Central memory CD4-positive, alpha-beta T cell (primary cell): ENCODE data around the gene LIMA1.
"Not testable (repeated sequence)": the region's sequence is repeated elsewhere in the genome, so short reads cannot be mapped to it uniquely, and the experiment has no call there.

Experiments used
- DNase-seq: peaks from one replicate; pipeline ENCODE4 v3.0.0; 2022

Gene LIMA1

DNA sequence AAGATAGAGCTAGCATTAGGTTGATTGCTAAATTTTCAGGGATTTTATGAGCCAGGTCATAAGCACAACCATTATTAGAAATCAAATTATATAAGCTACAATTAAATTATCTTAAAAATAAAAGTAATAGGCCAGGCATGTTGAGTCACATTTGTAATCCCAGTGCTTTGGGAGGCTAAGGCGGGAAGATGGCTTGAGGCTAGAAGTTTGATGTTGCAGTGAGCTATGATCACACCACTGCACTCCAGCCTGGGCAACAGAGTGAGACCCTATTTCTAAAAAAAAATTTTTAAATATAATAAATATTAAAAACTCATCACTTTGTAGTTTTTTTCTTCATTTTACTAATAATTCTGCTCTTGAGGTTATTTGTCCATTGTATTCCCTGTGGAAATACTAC is 1.9 kb upstream of the LIMA1 start:
- DNase-seq = no peak

DNA sequence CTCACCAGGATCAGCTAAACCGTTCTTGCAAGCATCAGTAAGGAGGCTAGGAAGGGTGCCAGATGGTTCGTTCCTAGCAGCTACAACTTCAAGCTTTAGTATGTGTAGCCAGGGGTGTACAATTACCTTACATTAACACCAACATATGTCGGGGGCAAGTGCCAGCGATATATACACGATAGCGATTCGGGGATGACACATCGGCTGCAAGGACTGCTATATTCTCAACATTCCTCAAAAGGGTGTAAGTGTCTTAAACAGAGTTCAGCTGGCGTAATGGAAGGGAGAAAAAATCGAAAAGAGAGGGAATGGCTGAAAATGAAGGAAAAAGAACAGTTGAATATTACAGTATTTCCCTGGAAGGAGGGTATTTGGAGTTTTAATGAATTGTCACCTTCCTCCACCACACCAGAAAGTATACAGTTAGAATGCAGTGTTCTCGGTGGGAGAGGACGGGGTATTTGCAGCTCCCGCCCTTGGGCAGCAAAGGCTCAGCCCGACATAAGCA is 545 bp downstream of the LIMA1 start:
- no peak for DNase-seq

GRCh38 chr12:50279501-50279900 is 3.8 kb downstream of the LIMA1 start:
- no peak for DNase-seq

DNA sequence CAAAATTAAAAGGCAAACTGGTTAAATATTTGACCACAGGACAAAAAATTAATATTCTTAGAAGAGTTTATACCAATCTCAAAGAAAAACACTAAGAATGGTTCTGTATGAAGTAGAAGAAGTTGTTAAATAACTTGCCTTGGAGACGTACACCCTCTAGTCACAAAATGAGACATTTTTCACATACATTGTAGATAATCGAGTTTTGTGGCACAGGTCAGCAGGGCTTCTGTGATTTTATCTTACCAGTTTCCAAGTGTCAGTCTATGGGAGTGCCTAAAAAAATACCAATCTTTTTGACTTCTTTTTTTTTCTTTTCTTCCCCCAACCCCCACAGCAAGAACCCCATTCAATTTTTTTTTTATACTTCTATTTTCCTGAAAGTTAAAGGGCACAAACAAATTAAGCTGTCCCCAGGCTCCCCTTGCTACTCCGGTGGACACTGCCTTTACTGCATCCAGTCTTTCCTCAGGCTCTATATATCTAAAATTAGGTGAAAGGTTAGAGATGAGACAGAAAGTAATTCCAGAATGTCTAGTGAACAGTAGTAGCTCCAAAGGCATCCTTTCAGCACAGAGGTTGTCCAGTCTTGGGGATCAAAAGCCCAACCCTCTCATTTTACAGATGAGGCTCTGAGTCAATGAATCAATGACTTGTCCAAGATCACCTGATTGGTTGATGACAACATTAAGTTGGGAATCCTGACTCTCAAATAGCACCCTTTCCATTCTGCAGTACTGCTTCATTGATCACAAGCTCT is 6.2 kb downstream of the LIMA1 start:
- DNase-seq = no peak

GRCh38 chr12:50276068-50276467 is 7.3 kb downstream of the LIMA1 start:
- no peak for DNase-seq

DNA sequence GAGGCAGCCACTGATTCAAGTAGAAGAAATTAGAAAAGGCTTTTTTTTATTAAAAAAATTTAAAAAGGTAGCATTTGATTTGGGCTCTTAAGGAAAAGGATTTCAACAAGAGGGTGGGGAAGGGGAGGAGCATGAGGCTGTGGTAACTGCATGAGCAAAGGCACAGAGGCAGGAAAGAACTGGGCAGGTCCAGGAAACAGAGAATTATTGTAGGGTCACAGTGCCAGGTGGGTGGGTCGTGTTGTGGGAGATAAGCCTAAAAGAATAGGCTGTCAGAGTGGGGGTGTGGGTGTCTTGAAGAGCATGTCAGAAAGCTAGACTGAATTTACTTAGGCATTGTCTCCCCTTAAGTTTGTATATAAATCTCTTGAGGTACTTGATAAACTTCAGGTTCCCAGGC is 7.8 kb downstream of the LIMA1 start:
- DNase-seq = no peak

- not testable (repeated sequence) for DNase-seq
Measured at GRCh38 chr12:50275127-50275526, 8.2 kb downstream of the LIMA1 start.

GRCh38 chr12:50271724-50272247 is 11.5 kb downstream of the LIMA1 start:
- DNase-seq = no peak

- no peak for DNase-seq
Measured at GRCh38 chr12:50268482-50268881, 14.8 kb downstream of the LIMA1 start.

- no peak for DNase-seq
Measured at GRCh38 chr12:50265770-50266524, 17.4 kb downstream of the LIMA1 start.

DNA sequence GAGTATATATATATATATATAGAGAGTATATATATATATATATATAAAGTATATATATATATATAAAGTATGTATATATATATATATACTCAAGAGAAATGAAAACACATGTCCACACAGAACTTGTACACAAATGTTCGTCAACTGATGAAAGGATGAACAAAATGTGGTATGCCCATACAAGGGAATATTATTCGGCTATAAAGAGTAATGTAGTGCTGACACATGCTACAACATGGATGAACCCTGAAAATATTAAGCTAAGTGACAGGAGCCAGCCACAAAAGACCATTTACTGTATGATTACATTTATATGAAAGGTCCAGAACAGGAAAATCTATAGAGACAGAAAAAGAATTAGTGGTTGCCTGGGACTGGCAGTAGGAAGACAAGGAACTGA is 19.5 kb downstream of the LIMA1 start:
- DNase-seq = no peak

DNA sequence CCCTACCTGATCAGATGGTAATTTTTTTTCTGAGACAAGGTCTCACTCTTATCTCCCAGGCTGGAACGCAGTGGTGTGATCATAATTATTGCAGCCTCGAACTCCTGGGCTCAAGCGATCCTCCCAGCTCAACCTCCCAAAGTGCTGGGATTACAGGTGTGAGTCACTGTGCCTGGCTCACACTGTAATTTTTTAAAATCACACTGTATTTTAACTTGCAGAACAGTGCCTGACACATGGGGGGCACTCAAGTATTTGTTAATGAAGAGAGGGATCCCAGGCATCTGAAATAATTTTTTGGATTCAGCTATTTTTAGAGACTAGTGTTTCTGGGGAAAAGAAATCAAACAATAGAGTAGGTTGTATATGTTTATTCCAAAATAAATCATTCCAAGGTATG is 21.7 kb downstream of the LIMA1 start:
- no peak for DNase-seq

GRCh38 chr12:50258167-50258551 is 25.2 kb downstream of the LIMA1 start:
- no peak for DNase-seq

GRCh38 chr12:50257236-50258166 is 25.8 kb downstream of the LIMA1 start:
- no peak for DNase-seq

- DNase-seq = no peak
Measured at GRCh38 chr12:50256761-50257160, 26.6 kb downstream of the LIMA1 start.

GRCh38 chr12:50252977-50253602 is 30.2 kb downstream of the LIMA1 start:
- DNase-seq = no peak

GRCh38 chr12:50251619-50252252 is 31.6 kb downstream of the LIMA1 start:
- no peak for DNase-seq

DNA sequence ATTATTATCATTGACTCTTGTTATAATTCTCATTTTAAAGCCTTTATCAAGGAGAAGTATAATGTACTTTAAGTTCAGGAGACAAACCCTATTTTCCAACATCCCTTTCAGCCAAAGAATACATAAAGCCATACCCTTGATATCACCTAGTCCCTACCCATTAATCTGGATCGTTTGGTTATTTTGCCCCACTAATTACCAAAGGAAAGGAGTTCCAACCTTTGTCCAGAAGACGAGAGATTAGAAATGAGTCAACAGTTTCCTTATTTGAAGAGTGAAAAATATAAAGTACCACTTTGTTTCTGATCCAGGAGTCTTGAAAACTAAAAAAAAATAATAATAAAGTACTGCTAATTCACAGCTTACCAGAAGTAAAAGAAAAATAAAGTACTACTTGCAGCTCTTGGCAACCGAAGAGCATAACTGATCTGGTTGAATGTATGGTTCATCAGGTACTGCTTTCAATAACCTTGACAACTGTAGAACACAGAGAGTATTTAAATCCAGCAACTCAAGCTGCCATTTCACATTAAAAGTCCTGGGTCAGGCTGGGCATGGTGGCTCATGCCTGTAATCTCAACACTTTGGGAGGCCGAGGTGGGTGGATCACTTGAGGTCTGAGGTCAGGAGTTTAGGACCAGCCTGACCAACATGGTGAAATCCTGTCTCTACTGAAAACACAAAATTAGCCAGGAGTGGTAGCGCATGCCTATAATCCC is 33.7 kb downstream of the LIMA1 start:
- DNase-seq = no peak

DNA sequence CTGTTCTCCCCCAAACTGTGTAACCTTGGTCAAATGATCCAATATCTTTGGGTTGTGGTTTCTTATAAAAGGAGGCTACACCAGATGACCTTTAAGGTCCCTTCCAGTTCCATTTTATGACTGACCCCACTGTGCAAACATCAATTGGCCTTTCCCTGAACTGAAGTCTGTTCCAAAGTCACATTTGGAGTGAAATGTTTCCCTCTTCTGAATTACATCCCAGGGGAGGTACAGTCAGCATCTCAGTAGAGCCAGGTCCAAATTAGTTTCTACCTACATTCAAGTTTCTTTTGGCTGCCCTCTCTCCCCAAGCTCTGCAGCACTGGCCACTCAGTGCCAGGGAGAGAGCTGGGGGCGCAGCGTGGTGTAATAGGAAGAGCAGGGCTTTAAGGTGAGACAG is 34.4 kb downstream of the LIMA1 start:
- DNase-seq = no peak

DNA sequence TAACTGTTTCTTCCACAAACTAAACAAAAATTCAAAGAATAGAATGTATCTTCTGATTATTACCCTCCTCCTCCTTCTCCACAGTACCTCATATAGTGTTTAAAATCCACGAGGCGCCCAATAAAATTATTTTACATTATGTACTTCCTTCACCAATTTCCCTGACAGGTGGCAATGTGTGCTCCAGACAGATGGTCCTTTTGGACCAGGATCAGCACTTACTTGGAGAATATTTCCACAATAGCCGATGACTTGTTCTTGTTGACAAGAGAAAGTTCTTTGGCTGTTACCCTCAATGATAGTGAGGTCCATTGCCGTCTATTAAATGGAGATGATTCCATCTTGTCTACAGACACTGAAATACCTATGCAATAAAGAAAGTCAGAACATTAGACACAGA is 34.9 kb downstream of the LIMA1 start:
- no peak for DNase-seq

DNA sequence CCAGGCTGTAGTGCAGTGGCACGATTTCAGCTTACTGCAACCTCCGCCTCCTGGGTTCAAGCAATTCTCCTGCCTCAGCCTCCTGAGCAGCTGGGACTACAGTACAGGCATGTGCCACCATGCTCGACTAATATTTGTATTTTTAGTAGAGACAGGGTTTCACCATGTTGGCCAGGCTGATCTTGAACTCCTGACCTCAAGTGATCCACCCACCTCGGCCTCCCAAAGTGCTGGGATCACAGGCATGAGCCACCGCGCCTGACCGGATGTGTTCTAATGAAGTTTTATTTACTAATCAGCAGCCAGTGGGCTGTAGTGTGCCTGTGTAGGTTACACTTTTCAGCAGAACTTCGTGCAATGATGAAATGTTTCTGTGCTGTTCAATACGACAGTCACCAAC is 35.7 kb downstream of the LIMA1 start:
- DNase-seq = not testable (repeated sequence)
